Large intestine (tissue), 3 donors: ENCODE data around the gene ANTKMT. TPM values are rescaled to one million over a fixed set of nuclear protein-coding genes. Genes with fewer than 3 reads are reported as not detected.
"Not testable (repeated sequence)": the region's sequence is repeated elsewhere in the genome, so short reads cannot be mapped to it uniquely, and the experiment has no call there.

ENCODE experiments used
- DNase-seq, 2 donors: peaks; one replicate each; pipeline versions ENCODE4 v3.0.0 to v3.0.0-alpha.2; 2013
- H3K27ac ChIP-seq: one replicate; pipeline ENCODE4 v1.5.1; 2013; ENCODE audit warnings: low read length
- H3K27me3 ChIP-seq: 2 replicates; pipeline ENCODE4 v1.6.1; 2013; ENCODE audit warnings: low read length; ENCODE audit not compliant: control insufficient read depth, insufficient read depth
- H3K36me3 ChIP-seq: 2 replicates; pipeline ENCODE4 v1.6.1; 2013; ENCODE audit warnings: low read length; ENCODE audit not compliant: control insufficient read depth, insufficient read depth
- H3K4me1 ChIP-seq: one replicate; pipeline ENCODE4 v1.6.1; 2013; ENCODE audit warnings: low read length; ENCODE audit not compliant: control insufficient read depth, insufficient read depth
- H3K4me3 ChIP-seq: one replicate; pipeline ENCODE4 v1.5.1; 2013; ENCODE audit warnings: low read length
- H3K9me3 ChIP-seq: one replicate; pipeline ENCODE4 v1.6.1; 2013; ENCODE audit warnings: mild to moderate bottlenecking, low read depth, low read length, moderate library complexity; ENCODE audit not compliant: control insufficient read depth
- WGBS: methylation state at CpG from one replicate; pipeline ENCODE4 v1.1.5; 2013; ENCODE audit warnings: low lambda C conversion rate; ENCODE audit not compliant: insufficient coverage; 5-methylcytosine and 5-hydroxymethylcytosine counted together
- polyA plus RNA-seq: library from polyadenylated mRNA; unstranded; fragments of 120-200 nt; gene quantifications from one replicate; pipeline ENCODE4 v1.2.1, GENCODE V29; 2013

The ANTKMT gene
- polyA plus RNA-seq, 1 donor, result 23.0 TPM

DNA sequence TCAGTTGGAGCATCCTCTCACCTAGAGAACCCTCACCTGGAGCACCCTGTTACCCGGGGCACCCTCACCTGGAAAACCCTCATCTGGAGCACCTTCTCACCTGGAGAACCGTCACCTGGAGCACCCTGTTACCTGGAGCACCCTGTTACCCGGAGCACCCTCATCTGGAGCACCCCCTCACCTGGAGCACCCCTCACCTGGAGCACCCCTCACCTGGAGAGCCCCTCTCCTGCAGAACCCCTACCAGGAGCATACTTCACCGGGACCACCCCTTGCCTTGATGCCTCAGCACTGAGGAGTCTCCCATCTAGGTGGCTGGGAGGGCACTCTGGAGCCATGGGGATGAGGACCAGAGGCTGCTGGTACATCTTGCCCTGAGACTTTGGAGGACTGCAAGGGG, 12.0 kb upstream of the ANTKMT start:
- DNase-seq, result no peak
- WGBS, result no CpG with 5 or more reads among the region's 4 CpGs
- Histone ChIP-seq H3K27ac (no peak overlapping the region), H3K27me3 (peaks cover 77% of the 10 kb centered on the region), H3K36me3 (no peaks in the 10 kb centered on the region), H3K4me3 (no peak overlapping the region), H3K9me3 (peaks cover 3% of the 10 kb centered on the region), H3K4me1 (peaks cover 3% of the 10 kb centered on the region)

- Histone ChIP-seq H3K9me3 (peaks cover 3% of the 10 kb centered on the region), H3K27ac (peak overlapping the region; percentile 45), H3K36me3 (no peaks in the 10 kb centered on the region), H3K4me3 (peak overlapping the region; percentile 6), H3K27me3 (peaks cover 76% of the 10 kb centered on the region), H3K4me1 (peaks cover 3% of the 10 kb centered on the region)
- no CpG with 5 or more reads among the region's 30 CpGs for WGBS
- peak in 1 of 2 donors; percentile 48 for DNase-seq
Measured at GRCh38 chr16:709566-710499, 11.1 kb upstream of the ANTKMT start.

GRCh38 chr16:710500-711075, 10.4 kb upstream of the ANTKMT start:
- Histone ChIP-seq H3K9me3 (peaks cover 3% of the 10 kb centered on the region), H3K27me3 (peaks cover 73% of the 10 kb centered on the region), H3K4me1 (peaks cover 3% of the 10 kb centered on the region), H3K4me3 (no peak overlapping the region), H3K36me3 (no peaks in the 10 kb centered on the region), H3K27ac (peak overlapping the region; percentile 45)
- no CpG with 5 or more reads among the region's 21 CpGs for WGBS
- no peak for DNase-seq

DNA sequence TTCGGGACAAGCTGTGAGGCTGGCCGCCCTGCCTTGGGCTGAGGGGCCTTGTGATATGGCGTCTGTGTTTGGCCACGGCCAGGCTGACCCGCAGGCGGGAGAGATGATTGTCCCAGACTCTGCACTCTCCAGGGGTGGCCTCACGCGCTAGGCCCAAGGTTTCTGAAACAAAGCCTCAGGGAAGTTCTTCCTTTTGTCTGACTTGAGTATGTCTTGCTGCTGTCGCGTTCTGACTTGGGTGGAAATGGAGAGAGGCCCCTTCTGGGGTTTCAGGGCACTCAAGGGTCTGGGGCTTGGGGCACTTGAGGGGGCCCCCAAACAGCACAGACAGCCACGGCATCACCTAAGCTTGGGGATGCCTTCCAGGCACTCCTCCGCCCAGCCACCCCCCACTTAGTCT, 9.9 kb upstream of the ANTKMT start:
- no CpG with 5 or more reads among the region's 12 CpGs for WGBS
- no peak for DNase-seq
- Histone ChIP-seq H3K9me3 (peaks cover 3% of the 10 kb centered on the region), H3K27me3 (peaks cover 75% of the 10 kb centered on the region), H3K4me1 (peaks cover 3% of the 10 kb centered on the region), H3K4me3 (no peak overlapping the region), H3K27ac (peak overlapping the region; percentile 45), H3K36me3 (no peaks in the 10 kb centered on the region)

DNA sequence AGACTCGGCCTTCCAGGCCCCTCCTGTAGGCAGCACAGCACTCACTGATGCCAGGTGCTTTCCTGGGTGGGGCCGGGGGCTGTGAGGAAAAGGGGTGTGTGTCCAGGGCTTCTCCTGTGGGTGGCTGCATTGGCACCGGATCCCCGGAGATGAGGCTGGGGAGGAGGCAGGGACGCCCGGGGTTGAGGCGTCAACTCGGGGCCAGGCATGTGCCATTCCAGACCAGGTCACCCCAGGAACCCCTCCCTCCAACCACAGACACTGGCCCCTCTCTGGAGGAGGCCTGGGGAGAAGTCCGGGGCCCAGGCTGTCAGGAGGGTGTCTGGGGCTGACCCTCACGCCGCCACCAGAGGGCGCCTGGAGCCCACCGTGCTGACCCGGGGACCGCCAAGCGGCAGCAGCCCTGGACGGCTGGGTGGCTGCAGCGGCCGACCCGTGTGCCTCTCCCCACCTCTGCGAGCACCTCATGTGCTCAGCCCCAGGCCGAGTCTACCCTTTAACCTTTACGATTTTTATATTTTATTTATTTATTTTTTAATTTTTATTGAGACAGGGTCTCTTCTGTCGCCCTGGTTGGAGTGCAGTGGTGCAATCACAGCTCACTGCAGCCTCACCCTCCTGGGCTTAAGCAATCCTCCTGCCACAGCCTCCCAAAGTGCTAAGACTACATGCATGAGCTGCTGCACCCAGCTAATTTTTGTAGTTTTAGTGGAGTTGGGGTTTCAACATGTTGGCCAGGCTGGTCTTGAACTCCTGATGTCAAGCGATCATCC, 9.2 kb upstream of the ANTKMT start:
- H3K27me3 ChIP-seq, result peaks cover 75% of the 10 kb centered on the region
- no peak overlapping the region for H3K4me3 ChIP-seq
- H3K9me3 ChIP-seq, result peaks cover 5% of the 10 kb centered on the region
- WGBS, result 0% methylated on average over 1 of the region's 25 CpGs
- no peaks in the 10 kb centered on the region for H3K36me3 ChIP-seq
- peak; percentile 48 to 56 for DNase-seq
- H3K27ac ChIP-seq, result no peak overlapping the region
- peaks cover 6% of the 10 kb centered on the region for H3K4me1 ChIP-seq

DNA sequence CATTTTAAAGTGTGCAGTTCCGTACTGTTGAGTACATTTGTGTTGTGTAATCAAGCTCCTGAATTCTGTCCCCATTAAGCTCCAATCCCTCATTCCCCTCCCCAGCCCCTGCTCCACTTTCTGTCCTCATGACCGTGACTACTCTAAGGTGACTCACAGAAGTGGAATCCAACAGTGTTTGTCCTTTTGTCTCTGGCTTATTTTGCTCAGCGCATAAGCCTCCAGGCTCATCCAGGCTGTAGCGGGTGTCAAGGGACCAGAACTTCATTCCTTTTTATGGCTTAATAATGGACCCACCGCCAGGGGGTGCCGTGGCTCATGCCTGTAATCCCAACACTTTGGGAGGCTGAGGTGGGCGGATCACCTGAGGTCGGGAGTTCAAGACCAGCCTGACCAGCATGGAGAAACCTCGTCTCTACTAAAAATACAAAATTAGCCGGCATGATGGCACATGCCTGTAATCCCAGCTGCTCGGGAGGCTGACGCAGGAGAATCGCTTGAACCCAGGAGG, 8.2 kb upstream of the ANTKMT start:
- WGBS, result no CpG with 5 or more reads among the region's 13 CpGs
- H3K36me3 ChIP-seq, DNase-seq, H3K9me3 ChIP-seq, H3K27ac ChIP-seq, H3K4me3 ChIP-seq, H3K4me1 ChIP-seq: not testable (repeated sequence)
- H3K27me3 ChIP-seq, result peaks cover 69% of the 10 kb centered on the region

GRCh38 chr16:714079-714478, 6.9 kb upstream of the ANTKMT start:
- peaks cover 10% of the 10 kb centered on the region for H3K9me3 ChIP-seq
- H3K4me3 ChIP-seq, result no peak overlapping the region
- WGBS, result no CpG with 5 or more reads among the region's 11 CpGs
- DNase-seq, result no peak
- no peak overlapping the region for H3K27ac ChIP-seq
- peaks cover 14% of the 10 kb centered on the region for H3K4me1 ChIP-seq
- H3K27me3 ChIP-seq, result peaks cover 56% of the 10 kb centered on the region
- H3K36me3 ChIP-seq, result no peaks in the 10 kb centered on the region

GRCh38 chr16:714558-715476, 6.1 kb upstream of the ANTKMT start, which contains the start of gene METRN:
TSS of gene METRN (plus strand) at chr16:715118. CDS start at chr16:715290, 172 bp downstream.
- Histone ChIP-seq H3K36me3 (no peaks in the 10 kb centered on the region), H3K4me1 (peaks cover 18% of the 10 kb centered on the region), H3K9me3 (peaks cover 10% of the 10 kb centered on the region), H3K27me3 (peaks cover 49% of the 10 kb centered on the region), H3K4me3 (no peak within 1 kb of the TSS), H3K27ac (no peak within 1 kb of the TSS)
- DNase-seq, result peak; percentile 78 to 87
- no CpG with 5 or more reads among the region's 108 CpGs for WGBS

DNA sequence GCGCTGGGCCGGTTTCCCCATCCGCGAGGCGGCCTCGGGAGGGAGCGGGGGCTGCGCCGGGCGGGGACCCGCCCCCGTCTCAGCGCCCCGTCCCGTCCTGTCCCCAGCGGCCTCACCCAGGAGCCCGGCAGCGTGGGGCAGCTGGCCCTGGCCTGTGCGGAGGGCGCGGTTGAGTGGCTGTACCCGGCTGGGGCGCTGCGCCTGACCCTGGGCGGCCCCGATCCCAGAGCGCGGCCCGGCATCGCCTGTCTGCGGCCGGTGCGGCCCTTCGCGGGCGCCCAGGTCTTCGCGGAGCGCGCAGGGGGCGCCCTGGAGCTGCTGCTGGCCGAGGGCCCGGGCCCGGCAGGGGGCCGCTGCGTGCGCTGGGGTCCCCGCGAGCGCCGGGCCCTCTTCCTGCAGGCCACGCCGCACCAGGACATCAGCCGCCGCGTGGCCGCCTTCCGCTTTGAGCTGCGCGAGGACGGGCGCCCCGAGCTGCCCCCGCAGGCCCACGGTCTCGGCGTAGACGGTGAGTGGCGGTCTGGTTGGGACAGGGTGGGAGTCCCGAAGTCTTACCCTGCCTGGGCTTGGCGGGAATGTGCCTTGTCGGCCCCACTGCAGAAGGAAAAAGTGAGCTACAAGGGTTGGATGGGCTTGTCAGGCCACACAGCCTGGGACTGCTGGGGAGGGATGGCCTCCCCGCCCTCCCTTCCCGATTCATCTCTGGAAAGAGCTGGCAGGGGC, 5.3 kb upstream of the ANTKMT start:
- WGBS, result no CpG with 5 or more reads among the region's 74 CpGs
- no peak overlapping the region for H3K27ac ChIP-seq
- H3K36me3 ChIP-seq, result no peaks in the 10 kb centered on the region
- no peak for DNase-seq
- peaks cover 11% of the 10 kb centered on the region for H3K9me3 ChIP-seq
- peaks cover 40% of the 10 kb centered on the region for H3K27me3 ChIP-seq
- peaks cover 24% of the 10 kb centered on the region for H3K4me1 ChIP-seq
- H3K4me3 ChIP-seq, result no peak overlapping the region
